Neuron (in vitro differentiated cells): ENCODE measurements around the gene SCNN1B.

Experiments
- H2AFZ ChIP-seq: one replicate; pipeline ENCODE4 v1.6.1; 2013; ENCODE audit warnings: low read depth, mild to moderate bottlenecking, inconsistent platforms, low read length, moderate library complexity
- H3K27me3 ChIP-seq: one replicate; pipeline ENCODE4 v1.6.1; 2013; ENCODE audit warnings: low read length; ENCODE audit not compliant: insufficient read depth
- H3K36me3 ChIP-seq: one replicate; pipeline ENCODE4 v1.6.1; 2013; ENCODE audit warnings: low read length; ENCODE audit not compliant: insufficient read depth
- H3K4me1 ChIP-seq: one replicate; pipeline ENCODE4 v1.6.1; 2013; ENCODE audit warnings: low read length; ENCODE audit not compliant: insufficient read depth
- H3K4me3 ChIP-seq: 2 replicates; pipeline ENCODE4 v1.5.1; 2013; ENCODE audit warnings: mild to moderate bottlenecking, low read length, moderate library complexity
- H3K9me3 ChIP-seq: one replicate; pipeline ENCODE4 v1.6.1; 2013; ENCODE audit warnings: low read length

Gene SCNN1B

DNA sequence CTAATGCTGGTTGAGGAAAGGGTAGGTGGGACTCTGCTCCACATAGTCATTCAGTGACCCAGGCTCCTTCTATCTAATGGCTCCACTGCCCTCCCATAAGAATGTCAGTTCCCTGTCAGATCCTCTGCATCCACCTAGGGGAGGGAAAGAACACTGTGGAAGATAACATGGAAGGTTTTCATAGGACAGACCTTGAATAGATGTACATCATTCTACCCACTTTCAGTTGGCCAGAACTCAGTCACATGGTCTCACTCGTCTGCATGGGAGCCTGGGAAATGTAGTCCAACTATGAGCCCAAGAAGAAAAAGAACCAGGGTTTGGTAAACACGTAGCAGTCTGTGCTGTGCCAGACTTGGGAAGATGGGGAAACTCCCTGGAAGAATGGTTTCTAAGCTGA, 27.1 kb upstream of the SCNN1B start:
- Histone ChIP-seq H3K9me3 (no peaks in the 10 kb centered on the region), H3K4me3 (no peak overlapping the region), H3K36me3 (no peaks in the 10 kb centered on the region), H3K27me3 (no peaks in the 10 kb centered on the region), H3K4me1 (no peaks in the 10 kb centered on the region), H2AFZ (no peak overlapping the region)

DNA sequence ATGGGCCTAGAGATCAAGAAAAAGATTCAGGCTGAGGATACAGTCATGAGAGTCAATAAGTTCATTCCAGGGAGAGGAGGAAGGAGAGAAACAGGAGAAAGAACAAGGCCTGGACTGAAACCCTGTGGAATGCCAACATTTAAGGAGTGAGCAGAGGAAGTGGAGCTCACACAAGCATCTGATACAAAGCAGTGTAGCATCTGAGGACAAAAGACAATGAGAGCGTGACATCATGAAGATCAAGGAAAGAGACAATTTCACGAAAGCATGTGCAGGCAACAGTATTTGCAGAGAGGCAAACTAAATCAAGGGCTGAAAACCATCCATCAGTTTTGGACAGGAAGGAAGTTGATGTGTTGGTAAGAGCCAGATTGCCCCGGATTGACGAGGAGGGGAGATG, 25.3 kb upstream of the SCNN1B start:
- Histone ChIP-seq H3K36me3 (no peaks in the 10 kb centered on the region), H3K4me3 (no peak overlapping the region), H2AFZ (no peak overlapping the region), H3K9me3 (no peaks in the 10 kb centered on the region), H3K4me1 (no peaks in the 10 kb centered on the region), H3K27me3 (no peaks in the 10 kb centered on the region)

DNA sequence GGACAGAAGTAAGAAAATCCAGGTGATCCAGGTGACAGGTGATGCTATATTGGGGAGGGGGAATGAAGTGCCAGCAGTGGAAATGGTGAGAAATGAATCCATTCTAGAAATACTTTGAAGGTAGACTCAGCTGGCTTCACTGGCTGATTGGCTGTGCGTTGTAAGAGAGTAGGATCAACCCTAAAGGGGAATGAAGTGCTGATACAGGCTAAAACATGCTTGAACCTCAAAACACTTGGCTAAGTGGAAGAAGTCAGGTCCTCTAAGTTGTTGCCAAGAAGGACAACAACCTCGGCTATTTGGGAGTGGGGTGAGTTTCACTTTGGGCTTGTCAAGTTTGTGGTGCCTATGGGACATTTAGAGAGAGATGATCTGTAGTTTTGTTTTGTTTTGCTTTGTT, 24.1 kb upstream of the SCNN1B start:
- no peak overlapping the region for H3K4me3 ChIP-seq

DNA sequence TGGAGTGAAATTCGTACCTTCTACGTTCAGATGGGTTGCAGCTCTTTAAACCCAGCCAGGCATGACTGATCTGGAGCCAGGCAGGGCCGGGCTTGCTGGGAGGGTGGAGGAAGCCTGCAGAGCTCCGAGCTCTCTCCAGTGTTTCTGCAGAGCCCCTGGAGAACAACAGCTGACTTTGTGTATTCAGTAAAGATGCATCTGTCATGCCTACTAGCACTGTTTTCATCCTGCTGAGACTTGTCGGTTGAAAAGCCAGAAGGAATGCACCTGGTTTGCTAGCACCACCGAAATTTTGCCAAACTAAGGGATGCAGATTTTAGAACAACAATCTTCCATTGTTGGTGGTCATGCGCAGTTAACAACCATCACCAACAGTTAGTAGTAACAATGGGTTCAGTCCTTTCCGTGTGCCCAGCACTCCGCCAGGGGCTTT, 22.4 kb upstream of the SCNN1B start:
- no peaks in the 10 kb centered on the region for H3K36me3 ChIP-seq

More for the DNA sequence above, 24.1 kb upstream of the SCNN1B start:
- H3K36me3 ChIP-seq, result no peaks in the 10 kb centered on the region
- H3K4me1 ChIP-seq, result no peaks in the 10 kb centered on the region
- no peak overlapping the region for H2AFZ ChIP-seq
- no peaks in the 10 kb centered on the region for H3K27me3 ChIP-seq
- no peaks in the 10 kb centered on the region for H3K9me3 ChIP-seq

DNA sequence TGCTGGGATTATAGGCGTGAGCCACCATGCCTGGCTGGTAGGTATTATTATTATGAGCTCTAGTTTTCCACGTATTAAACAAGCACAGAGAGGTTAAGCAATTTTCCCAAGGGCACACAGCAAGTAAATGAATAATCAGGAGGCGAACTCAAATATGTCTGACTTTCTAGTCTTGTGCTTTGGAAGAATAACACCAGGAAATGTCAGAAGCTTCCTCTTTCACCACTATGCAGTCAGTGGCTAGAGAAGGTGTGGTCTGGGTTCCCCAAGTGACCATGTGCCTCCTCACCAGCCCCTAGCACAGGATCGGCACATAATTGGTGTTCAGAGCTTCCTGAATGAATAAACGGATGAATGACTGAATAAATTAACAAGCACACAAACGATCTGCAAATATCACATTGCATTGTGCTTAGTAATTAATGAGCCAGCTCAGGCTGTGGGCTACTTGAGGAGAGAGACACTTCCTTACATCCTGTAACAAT, 21.6 kb upstream of the SCNN1B start:
- Histone ChIP-seq H2AFZ (no peak overlapping the region), H3K36me3 (no peaks in the 10 kb centered on the region), H3K9me3 (no peaks in the 10 kb centered on the region)

More for the DNA sequence above, 22.4 kb upstream of the SCNN1B start:
- H3K4me3 ChIP-seq, result no peak overlapping the region
- H2AFZ ChIP-seq, result no peak overlapping the region
- H3K9me3 ChIP-seq, result no peaks in the 10 kb centered on the region
- no peaks in the 10 kb centered on the region for H3K27me3 ChIP-seq
- no peaks in the 10 kb centered on the region for H3K4me1 ChIP-seq

DNA sequence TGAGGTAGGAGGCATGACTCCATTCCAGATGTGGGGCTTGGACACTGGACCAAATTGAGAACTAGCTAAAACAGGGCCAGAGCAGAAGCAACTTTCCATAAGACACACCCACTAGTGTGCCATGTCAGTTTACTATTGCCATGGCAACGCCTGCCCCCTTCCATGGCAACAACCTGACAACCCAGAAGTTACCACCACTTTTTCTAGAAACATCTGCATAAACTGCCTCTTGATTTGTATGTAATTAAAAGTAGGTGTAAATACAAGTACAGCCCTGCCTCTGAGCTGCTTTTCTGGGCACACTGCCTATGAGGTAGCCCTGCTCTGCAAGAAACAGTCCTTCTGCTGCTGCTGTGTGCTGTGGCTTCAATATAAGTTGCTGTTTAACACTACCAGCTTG, 19.5 kb upstream of the SCNN1B start:
- Histone ChIP-seq H2AFZ (no peak overlapping the region), H3K4me1 (no peaks in the 10 kb centered on the region), H3K27me3 (no peaks in the 10 kb centered on the region), H3K9me3 (no peaks in the 10 kb centered on the region), H3K36me3 (no peaks in the 10 kb centered on the region), H3K4me3 (no peak overlapping the region)

More for the DNA sequence above, 21.6 kb upstream of the SCNN1B start:
- Histone ChIP-seq H3K4me3 (no peak overlapping the region), H3K4me1 (no peaks in the 10 kb centered on the region), H3K27me3 (no peaks in the 10 kb centered on the region)

DNA sequence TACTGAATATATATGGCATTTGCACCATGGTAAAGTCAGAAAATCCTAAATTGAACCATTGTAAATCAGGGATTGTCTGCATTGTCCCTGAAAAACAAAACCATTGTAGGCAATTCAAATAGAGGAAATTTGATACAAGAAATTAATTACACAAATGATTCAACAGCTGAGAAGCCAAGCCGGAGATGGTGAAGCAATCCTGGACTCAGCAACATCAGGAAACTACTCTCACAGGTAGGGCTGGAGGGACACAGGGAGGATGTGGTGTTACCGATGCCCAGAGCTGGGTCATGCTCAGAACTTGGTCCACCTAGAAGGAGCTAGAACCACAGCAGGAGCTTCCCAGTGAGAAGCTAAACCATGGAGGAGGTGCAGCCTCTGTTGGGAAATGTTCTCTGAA, 18.5 kb upstream of the SCNN1B start:
- Histone ChIP-seq H3K9me3 (no peaks in the 10 kb centered on the region), H3K36me3 (no peaks in the 10 kb centered on the region), H3K4me1 (no peaks in the 10 kb centered on the region), H3K27me3 (no peaks in the 10 kb centered on the region), H3K4me3 (no peak overlapping the region), H2AFZ (no peak overlapping the region)

DNA sequence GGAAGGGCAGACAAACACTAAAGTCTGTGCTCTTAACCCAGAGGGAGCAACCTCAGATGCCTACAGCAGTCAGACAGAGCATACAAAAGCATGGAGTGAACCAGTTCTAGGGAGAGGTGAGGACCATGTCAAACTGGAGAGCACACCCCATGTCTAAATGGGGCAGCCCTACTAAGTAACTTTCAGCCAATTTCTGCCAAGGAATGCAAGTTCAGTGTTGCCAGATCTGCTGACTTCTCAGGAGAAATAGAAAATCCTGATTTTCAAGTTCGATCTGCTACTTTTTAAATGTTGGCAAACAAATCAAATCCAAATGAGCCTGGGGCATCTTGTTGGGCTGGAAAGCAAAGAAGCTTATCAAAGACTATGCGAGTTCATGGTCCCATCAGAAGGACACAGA, 17.5 kb upstream of the SCNN1B start:
- no peaks in the 10 kb centered on the region for H3K9me3 ChIP-seq
- no peaks in the 10 kb centered on the region for H3K36me3 ChIP-seq
- no peak overlapping the region for H3K4me3 ChIP-seq
- no peaks in the 10 kb centered on the region for H3K27me3 ChIP-seq
- no peaks in the 10 kb centered on the region for H3K4me1 ChIP-seq
- no peak overlapping the region for H2AFZ ChIP-seq

DNA sequence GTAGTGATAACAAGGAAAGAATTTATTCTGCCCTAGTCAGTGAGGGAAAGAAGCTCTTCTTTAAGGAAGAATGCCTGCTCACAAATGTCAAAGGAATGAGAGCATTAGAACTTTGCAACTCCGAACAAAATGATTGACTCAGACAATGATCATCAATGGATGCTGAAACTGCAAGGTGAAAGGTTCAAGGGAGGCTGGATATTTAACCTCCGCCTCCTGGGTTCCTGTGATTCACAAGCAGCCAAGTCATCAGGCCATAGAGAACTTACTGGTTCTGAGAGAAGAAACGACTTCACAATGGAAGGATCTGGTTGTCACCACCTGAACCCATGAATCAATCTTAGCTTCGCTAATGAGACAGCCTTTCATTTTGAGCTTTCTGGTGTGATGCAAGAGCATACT, 16.0 kb upstream of the SCNN1B start:
- H3K27me3 ChIP-seq, result no peaks in the 10 kb centered on the region
- no peak overlapping the region for H3K4me3 ChIP-seq
- no peaks in the 10 kb centered on the region for H3K4me1 ChIP-seq
- H2AFZ ChIP-seq, result no peak overlapping the region
- no peaks in the 10 kb centered on the region for H3K9me3 ChIP-seq
- no peaks in the 10 kb centered on the region for H3K36me3 ChIP-seq

DNA sequence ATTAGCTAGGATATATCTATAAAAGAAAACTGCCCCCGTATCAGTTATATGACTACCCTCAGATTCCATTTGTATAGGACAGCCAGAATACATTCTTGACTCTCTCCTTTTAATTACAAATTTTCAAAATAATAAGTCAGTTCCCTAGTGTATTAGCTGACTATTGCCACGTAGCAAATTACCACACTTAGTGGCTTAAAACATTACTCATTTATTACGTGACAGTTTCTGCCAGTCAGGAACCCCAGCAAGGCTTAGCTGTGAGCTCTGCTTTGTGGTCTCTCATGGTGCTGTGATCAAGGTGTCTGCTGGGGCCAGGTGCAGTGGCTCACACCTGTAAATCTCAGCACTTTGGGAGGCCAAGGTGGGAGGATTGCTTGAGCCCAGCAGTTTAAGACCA, 13.9 kb upstream of the SCNN1B start:
- Histone ChIP-seq H2AFZ (no peak overlapping the region), H3K9me3 (no peaks in the 10 kb centered on the region), H3K4me1 (no peaks in the 10 kb centered on the region), H3K27me3 (no peaks in the 10 kb centered on the region), H3K4me3 (no peak overlapping the region), H3K36me3 (no peaks in the 10 kb centered on the region)

DNA sequence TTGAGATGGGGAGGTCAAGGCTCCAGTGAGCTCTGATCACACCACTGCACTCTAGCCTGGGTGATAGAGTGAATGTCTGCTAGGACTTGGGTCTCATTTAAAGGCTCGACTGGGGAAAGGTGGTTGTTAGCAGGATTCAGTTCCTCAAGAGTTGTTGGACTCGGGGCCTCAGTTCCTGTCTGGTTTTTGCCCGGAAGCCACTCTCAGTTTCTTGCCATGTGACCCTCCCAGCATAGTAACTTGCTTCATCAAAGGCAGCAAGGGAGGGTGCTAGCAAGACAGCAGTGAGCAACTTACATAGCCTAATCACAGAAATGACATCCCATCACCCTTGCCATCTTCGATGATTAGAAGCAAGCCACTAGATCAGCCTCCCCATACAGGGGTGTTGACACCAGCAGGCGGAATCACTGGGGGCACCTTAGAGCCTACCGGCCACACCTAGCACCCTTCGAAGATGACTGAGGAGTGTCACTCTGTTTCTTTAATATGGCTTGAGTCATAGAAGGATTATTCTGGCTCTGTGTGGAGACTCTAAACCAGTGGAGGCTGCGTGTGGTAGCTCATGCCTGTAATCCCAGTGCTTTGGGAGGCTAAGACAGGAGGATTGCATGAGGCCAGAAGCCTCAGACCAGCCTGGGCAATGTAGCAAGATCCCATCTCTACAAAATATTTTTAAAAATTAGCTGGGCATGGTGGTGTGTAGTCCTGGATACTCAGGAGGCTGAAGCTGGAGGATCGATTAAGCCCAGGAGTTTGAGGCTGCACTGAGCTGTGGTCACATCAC, 13.2 kb upstream of the SCNN1B start:
- Histone ChIP-seq H3K9me3 (no peaks in the 10 kb centered on the region), H3K4me1 (no peaks in the 10 kb centered on the region), H3K4me3 (no peak overlapping the region), H3K36me3 (no peaks in the 10 kb centered on the region), H3K27me3 (no peaks in the 10 kb centered on the region), H2AFZ (no peak overlapping the region)

DNA sequence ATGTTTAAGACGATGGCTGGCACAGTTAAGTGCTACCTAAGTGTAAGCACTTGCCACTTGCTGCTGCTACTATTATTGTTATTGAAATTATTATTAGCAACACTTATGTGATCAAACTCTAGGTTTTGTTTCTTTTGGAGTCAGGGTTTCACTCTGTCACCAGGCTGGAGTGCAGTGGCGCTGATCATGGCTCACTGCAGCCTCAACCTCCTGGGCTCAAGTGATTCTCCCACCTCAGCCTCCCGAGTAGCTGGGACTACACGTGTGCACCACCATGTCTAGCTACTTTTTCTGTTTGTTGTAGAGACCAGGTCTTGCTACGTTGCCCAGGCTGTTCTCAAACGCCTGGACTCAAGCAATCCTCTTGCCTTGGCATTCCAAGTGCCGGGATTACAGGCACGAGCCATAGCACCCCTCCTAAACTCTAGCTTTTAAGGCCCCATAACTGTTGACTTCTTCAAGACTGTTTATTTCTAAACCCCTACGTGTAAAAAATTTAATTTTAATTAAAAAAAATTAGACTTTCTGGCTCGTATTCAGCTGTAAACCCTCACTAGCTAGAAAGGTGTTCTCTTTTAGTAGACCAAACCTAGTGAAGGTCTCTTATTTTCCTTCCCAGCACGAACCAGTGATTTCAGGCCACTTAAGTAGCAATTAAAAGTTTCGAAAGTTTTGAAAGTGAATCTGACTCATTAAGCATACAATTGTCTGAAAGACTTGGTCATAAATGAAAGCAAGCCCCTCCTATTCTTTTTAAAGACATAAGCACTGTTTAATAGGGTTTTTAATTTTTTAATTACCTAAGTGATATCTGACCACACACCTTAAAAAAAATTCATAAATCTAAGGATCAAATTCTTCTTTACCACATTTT, 11.7 kb upstream of the SCNN1B start:
- H3K36me3 ChIP-seq, result no peaks in the 10 kb centered on the region
- H2AFZ ChIP-seq, result no peak overlapping the region
- H3K9me3 ChIP-seq, result no peaks in the 10 kb centered on the region
- H3K4me1 ChIP-seq, result no peaks in the 10 kb centered on the region
- no peak overlapping the region for H3K4me3 ChIP-seq
- H3K27me3 ChIP-seq, result no peaks in the 10 kb centered on the region

DNA sequence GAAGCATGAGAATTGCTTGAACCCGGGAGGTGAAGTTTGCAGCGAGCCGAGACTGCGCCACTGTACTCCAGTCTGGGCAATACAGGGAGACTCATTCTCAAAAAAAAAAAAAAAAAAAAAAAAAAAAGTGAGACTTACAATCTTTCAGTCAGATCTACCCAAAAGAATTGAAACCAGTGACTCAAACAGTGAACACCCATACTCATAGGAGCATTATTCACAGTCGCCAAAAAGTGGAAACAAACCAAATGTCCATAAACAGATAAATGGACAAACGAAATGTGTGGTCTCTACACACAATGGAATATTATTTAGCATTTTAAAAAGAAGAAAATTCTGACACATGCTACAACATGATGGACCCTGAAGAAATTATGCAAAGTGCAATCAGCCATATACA, 9.1 kb upstream of the SCNN1B start:
- Histone ChIP-seq H2AFZ (no peak overlapping the region), H3K9me3 (no peaks in the 10 kb centered on the region), H3K4me1 (no peaks in the 10 kb centered on the region), H3K36me3 (no peaks in the 10 kb centered on the region), H3K27me3 (no peaks in the 10 kb centered on the region), H3K4me3 (no peak overlapping the region)
